IPS-NIHi7 (cell line): ENCODE results near the gene CHCHD6.

Experiments
- DNase-seq: peaks from one replicate; pipeline ENCODE4 v3.0.0; 2012; ENCODE audit warnings: mixed read lengths; ENCODE audit errors: extremely low spot score

CHCHD6 gene

DNA sequence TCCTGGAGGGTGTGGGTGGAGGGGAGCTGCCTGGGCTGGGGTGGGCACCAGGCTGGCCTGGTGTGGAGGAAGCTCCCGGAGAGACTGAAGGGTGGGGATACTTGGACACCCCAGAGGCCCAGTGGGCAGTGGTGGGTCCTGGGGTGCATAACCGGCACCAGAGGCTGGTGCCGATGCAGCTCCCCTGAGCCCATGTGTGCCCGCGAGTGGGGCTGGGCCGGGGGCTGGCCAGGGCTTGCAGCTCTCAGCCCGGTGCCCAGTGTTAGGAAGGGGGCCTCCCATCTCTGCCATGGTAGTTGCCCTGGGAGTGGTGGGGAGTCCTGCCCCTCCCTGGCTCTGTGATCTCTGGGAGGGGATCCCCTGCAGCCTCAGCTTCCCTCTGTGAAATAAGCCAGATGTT lies 288.2 kb downstream of the CHCHD6 start:
- no peak for DNase-seq

DNA sequence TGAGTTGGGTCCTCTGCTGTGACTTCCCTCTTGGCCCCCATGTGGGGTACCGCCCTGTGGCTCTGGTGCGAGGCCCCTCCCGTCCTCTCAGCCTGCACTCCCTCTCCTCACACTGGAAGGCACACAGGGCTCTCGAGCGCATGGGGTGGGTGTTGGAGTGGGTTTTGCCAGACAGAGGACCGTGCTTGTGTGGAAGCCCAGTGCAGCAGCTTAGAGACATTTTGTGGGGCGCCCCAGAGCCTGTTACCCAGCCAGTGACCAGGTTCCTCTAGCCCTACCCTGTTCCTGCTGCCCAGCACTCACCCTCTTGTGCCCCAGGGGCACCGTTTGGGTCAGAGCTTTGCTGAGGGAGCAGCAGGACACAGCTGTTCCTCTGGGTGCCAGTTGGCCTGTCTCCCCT lies 288.7 kb downstream of the CHCHD6 start:
- DNase-seq, result no peak

DNA sequence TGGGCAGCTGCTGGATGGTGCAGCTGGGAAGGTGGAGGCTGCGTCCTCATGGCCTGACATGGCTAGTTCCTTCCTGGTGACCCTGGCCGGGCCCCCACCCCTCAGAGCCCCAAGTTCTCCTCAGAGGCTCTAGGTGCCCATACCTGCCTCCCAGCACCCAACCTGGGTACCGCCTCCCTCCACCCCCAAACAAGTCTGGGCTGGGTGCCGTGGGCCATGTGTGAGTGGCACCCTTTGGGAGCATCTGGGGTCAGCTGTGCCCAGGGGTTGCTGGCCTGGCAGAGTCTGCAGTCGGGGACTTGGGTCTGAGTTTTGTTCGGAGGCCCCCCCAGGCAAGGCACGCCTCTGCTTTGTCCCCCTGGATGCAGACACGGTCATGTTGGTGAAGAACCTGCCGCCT lies 289.4 kb downstream of the CHCHD6 start:
- no peak for DNase-seq

DNA sequence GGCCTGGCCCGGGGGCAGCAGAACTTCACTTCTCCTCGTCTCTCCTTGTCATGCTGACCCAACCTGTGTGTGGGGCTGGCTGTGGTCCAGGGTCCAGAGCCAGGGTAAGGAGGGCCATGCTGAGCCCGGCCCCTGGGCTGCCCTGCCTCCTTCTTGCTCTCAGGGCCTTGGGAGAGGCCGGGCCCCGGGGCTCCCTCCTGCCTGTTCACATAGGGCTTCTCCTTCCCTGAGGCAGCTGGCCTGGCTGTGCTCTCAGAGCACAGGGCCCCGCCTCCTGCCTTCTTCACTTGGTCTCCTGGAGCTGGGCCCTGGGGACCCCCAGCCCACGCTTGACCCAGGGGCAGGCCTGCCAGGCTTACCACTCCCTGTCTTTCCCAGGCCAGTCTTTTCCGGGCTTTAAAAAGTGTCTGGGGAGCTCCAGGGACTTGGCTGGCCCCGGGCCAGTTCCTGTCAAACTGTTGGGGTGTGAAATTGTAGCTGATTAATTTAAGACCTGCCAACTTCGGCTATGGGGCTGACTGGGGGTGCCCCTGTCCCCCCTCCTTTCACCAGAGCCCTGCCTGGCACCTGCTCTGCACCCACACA lies 290.7 kb downstream of the CHCHD6 start:
- DNase-seq, result no peak

DNA sequence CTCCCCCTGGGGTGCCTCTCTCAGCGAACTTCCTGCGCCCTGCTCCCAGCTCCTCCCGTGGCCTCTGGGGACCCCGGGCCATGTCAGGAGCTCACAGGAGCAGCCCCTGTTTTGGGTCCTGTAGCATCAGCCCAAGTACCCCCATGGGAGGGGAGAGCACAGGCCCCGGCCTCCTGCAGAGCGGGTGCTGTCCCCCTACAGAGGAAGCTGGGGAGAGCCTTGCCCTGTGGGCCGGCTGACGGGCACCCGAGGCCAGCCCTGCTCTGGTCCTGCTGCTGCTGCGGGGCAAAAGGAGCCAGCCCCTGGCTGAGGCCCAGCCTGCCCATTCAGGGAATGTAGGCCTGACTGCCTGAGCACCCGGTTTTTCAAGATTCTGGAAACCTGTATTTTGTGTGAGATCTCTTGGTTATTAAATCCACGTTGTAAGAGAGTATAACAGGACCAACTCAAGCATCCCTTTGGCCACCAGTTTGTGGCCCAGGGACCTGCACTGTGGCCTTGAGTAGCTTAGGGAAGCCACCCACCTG lies 291.3 kb downstream of the CHCHD6 start:
- no peak for DNase-seq

DNA sequence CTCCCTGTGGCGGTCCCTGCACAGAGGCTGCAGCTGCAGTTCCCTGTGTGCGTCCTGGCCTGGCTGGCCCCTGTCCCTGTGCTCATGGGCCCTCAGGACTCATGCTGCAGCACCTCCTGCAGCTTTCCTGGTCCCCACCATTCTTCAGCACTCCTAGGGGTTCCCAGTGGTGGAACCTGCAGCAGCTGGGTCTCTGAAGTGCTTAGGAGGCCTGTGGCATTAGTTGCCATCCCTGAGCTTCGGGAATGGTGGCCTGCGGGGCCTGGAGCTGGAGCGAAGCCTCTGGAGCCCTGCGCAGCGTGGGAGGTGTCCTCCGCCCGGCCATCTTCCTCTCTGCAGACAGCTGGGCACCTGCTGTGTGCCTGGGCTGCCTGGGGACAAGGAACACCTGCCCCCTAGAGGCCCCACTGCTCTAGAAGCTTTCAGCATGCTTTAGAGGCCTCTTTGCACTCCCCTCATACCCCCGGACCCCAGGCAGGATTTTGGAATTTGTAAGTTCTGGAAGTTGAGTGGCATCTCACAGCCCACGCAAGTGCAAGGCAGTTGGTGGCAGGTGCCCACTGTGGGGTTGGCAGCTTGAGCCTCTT lies 292.0 kb downstream of the CHCHD6 start:
- DNase-seq, result no peak

DNA sequence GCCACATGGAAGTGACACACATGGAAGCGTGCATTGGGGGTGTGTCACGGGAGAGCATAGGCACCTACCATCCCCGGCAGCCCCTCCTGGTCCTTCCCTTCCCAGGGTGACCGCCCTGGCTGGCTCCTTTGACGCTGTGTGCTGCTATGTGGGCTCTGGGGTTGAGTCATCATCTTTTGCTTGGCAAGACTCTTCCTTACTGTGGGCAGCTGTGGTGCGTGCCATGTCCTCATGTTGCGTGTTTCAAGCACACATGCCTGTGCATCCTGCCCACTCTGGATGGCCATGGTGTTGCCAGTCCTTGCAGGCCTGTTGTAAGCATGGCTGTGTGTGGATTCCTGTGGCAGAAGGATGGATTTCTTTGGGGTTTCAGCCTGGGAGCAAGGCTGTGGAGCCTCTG lies 292.9 kb downstream of the CHCHD6 start:
- DNase-seq, result no peak

DNA sequence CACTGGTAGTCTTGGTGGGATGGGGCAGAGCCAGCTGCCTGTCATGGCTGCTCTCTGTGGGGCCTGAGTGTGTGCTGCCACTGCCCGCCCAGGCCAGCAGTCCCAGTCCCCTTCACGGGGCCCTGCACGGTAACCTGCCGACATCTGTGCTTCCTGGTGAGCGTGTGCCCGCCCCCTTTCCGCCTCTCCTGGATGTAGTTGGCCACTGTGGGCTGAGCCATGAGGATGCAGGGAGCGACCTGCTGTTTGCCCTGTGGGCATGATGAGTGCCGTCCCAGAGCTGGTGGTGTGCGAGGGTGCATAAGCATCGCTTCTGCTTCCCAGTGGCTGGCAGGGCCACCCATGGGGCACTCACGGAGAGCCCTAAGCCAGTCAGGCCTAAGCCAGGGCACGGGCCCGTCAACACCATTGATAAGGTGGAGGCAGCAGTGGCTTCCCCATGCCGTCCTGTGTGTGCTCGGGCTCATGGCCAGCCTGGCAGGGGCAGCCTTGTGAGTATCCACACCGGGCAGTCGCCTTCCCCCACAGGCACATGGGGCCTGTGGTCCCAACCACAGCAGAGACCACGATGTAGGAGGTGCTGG lies 293.5 kb downstream of the CHCHD6 start:
- no peak for DNase-seq

DNA sequence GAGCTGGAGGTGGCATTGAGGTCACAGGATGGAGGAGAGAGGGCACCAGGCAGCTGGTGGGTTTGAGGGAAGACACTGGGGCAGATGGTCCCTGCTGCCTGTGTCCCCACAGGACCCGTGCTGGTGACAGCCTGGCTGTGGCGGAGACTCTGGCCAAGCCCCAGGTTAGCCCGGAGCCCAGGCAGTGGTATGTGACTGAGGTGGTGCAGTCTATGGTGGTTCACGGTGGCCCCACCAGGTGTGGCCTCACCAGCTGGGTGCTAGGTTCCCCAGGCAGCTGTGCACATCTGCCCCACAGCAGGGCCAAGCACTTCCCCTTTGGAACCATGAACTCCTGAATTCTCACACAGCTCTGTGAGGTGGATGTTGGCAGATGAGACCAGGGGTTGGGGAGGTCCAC lies 294.3 kb downstream of the CHCHD6 start:
- DNase-seq, result no peak

DNA sequence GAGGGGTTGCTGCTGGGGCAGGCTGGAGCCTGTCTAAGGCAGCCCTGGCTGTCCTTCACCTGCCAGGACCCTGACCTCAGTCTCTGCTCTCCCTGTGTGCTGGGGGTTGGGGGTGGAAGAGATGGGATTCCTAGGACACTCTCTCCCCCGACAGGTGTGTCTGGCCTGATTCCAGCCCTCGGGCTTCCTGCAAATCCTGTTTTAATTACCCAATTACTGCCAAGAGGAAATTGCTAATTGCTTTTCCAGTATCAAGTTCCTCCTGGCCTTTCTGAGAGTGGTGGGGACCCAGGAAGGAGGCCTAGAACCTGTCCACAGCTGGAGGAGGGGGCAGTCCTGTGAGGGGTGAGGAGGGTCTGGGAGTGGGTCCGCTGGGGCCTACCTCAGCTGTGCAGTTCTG lies 294.7 kb downstream of the CHCHD6 start:
- DNase-seq, result no peak

DNA sequence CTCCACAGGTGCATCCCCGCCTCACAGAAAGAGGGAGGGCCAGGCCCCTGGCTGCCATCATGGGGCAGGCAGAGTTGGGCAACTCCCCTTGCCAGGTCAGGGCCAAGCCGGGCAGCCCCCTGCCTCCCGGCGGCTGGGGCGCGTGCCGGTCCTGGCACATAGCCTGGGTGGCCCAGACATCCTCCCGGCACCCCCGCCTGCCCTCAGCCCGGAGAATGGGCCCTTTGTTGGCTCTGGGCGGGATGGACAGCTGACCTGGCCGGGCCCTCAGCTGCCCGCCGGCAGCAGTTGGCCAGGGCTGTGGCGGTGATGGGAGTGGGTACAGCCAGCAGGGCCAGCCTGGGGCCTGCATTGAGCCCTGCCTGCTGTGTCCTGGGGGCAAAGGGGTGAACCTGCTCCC lies 295.3 kb downstream of the CHCHD6 start:
- no peak for DNase-seq

DNA sequence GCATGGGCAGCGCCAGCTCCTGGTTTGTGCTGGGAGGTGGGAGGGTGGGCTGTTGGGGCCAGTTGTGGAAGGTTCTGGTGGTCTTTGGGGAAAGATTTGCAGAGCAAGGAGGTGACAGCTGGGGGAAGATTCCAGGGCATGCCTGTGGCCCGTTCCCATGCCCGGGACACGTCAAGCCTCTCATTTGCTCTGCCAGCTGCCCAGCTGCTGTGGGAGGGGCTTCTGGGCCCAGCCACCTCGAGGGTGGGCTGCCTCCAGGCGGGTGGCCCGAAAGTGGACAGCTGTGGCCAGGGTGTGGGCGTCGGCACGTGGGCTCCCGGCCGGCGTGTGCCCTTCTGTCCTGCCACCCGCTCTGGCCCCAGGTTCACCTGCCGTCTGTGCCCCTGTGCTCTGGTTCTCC lies 296.1 kb downstream of the CHCHD6 start:
- DNase-seq, result no peak

DNA sequence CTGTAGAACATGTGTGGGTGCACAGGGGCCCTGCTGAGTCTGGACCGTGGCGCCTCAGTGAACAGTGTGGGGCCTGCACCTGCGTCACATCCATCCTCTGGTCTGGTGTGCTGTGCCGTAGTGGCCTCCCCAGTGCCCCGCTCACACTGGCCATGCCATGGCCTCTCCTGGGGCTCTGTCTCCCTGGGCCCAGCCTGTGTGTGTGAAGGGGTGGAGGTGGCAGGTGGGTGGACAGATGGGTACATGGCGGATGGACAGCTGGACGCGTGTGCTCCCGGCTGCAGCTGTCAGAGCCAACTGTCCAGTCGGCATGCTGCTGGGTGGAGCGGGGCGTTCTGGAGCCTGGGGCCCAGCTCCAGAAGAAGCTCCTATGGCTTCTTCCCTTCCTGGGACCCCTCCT lies 296.7 kb downstream of the CHCHD6 start:
- no peak for DNase-seq

DNA sequence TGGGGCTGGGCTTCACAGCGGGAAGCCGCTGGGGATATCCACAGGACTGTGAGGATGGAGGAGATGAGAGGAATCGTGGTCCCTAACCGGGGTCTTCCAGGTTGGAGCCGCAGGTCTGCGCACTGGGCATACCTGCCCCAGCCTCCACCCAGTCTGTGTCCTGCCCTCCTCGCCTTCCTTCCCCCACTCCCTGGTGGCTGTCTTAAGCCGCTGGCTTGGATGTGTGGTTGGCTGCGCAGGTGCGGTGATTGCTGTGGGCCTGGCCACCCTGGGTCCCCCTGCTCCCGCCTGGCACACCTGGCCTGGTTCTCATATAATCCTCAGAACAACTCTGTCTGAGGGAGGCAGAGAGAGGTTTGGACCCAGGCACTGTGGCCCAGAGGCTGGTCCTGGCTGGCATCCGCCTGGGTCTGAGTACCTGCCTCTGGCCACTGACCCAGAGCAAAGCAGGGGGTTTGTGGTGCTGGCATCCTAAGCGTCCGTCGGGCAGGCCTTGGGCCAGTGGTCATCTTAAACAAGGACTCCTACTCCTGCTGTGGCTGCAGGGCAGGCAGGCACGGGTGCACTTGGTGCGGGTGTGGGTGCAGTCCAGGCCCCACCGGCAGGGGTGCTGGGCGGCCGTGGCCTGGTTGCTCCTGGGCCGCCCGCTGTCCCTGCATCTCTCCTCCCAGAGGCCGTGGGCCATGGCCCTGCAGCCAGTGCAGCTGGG lies 297.6 kb downstream of the CHCHD6 start:
- DNase-seq, result no peak

DNA sequence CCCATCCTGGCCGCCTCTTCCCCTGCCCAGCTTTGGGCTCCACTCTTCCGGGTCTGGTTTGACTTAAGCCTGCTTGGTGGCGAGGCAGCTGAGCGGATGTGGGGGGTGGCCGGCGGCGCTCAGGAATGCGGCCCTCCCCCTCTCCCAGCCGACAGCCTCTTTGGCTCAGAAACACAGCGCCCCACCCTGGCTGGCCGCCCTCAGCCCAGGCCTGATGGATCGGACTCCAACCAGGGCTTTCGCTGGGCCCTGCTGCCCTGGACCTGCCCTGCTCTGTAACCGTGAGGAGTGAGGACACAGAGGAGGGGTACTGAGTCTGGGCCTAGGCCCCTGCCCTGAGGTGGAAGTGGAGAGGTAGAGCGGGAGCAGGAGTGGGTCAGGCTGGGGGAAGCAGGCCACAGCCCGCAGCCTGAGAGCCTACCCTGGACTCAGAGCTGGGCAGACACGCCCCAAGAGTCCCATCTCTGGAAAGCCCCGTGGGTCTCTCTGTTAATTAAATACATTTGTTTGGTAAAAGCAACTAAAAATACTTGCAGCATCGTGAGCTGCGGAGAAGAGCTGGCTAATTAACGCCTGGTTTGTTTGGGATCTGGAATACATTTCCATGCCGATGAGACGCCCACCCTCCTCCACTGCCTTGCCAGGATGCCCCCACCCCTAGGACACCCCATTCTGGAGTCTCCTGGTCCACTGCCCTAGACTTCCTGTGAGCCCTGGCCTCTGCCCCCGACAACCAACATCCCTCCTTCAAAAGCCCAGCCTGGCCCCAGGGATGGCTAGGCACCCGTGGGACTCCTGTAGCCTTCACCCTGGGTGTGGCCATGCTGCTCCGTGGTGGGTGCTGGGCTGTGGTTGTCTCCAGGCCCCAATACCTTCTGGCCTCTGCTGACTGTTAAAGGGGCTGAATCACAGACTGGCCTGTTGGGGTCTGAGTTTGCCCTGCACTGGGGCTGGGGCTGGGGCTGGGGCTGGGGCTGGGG lies 298.4 kb downstream of the CHCHD6 start:
- peak; percentile 99 for DNase-seq

DNA sequence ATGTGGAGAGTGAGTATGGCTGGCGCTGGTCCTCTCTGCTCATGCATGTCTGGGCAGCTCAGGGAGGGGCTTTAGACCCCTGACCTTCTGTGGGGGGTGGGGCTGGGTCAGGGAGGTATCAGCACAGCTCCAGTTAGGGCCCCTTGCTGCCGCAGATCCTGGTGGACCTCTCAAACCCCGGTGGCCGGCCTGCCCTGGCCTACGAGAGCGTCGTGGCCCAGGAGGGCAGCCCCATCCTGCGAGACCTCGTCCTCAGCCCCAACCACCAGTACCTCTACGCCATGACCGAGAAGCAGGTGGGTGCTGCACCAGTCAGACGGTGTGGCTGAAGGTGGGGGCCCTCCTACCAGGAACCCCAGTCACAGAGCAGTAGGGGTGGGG lies 299.1 kb downstream of the CHCHD6 start:
- DNase-seq, result no peak

DNA sequence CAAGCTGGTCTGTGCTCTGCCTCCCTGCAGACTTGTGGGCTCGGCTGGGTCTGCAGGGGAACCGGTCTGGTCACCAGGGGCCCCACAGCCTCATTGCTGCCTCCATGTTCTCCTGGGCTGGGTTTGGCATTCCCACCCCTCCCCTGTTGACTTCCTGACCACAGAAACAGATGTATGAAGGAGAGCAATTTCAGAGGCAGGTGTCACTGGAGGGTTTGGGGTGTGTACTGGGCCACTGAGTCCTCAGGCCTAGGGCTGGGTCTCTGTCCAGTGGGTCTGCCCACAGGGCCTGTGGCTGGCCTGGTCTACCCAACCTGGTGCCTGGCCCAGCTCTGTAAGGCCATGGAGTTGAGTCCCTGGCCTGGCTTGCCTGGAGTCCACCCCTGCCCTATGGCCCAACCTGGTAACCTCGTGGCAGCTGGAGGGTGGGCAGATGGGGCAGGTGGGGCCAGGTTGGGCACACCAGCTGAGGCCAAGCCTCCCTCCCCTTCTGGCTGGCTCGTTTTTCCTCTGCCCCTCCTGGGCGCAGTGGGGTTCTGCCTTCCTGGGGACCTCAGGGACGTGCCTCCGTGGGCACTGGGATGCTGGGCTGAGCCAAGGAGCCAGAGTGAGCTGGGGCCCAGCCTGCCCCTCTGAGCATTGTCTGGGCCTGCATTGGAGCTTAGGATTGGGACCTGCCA lies 299.7 kb downstream of the CHCHD6 start:
- no peak for DNase-seq

DNA sequence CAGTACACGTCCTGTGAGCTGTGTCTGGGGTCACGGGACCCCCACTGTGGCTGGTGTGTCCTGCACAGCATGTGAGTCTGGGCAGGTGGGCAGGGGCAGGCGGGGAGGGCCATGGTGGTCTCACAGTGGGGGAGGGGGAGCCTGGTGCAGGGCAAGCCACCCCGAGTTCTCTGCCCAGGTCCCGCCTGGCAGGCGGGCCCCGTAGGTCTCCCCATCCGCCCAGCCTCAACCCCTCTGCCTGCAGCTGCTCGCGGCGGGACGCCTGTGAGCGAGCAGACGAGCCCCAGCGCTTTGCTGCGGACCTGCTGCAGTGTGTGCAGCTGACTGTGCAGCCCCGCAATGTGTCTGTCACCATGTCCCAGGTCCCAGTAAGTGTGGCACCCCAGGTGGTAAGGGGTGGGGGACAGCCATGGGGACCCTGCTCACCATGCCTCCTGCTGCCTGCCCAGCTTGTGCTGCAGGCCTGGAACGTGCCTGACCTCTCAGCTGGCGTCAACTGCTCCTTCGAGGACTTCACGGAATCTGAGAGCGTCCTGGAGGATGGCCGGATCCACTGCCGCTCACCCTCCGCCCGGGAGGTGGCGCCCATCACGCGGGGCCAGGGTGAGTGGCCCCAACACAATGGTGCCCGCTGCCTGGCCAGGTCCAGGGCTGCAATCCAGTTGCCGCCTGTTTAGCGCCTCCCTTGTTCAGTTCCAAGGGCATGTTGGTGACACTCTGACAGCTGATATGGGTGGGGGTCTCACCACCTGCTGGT lies 300.8 kb downstream of the CHCHD6 start:
- DNase-seq, result no peak

DNA sequence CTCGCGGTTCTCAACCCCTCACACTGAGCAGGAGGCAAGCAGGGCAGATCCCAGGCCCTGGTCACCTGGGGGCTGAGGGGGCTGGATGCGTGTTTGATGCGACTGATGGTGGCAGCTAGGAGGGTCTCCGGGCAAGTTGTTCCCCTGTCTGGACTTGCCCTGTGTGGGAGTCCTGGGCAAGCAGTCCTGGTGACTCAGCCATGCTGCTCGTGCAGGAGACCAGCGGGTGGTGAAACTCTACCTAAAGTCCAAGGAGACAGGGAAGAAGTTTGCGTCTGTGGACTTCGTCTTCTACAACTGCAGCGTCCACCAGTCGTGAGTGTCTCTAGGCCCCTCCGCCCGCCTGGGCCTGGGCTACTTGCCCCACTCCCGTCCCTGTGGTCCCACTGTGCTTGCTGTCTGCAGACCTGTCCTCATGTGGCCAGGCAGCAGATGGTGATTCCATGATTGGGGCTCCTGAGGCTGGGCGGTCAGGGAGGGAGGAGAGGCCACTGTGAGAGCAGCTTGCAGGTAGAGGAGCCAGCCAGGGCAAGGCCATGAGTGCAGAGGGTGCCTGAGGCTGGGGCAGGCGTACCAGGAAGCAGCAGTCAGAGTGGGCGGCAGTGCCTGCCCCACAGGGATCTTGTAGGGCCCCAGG lies 301.9 kb downstream of the CHCHD6 start:
- no peak for DNase-seq
